ENCODE data around the gene TAF15.

DNA sequence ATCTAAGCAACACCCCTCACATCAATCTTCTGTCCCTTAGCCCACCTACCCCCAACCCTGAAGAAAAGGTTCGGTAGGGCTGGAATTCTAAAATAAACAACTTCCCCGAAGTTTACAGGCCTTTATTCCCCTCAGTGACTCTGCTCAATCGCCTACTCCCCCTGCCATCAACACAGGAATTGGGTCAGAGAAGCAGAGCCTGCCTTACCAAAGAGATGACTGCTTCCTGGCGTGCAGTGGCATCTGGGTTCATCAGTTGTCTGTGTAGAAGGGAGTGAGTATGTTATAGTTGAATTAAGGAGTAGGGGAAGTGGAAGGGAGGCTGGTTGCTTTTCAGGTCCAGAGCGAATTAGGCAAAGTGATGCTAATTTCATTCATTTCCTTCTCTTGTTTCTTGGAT lies 46.7 kb downstream of the TAF15 start:
- TF ChIP-seq POLR2AphosphoS5 (IDR thresholded peaks at IDR 0.05) (no peak), POLR2A (IDR thresholded peaks at IDR 0.05; ENCODE audit: low read depth) (no peak)

Measured in esophagus muscularis mucosa (tissue), 2 donors.